Thyroid gland (tissue), 4 donors: ENCODE measurements around the gene SUMF1.

Experiments
- CTCF ChIP-seq, 6 experiments: fragments of 200-600 bp in 3 of 6; fragments of 450-650 bp in 3 of 6; sonication (generic) in 3 of 6; IDR thresholded peaks; one replicate each; pipeline ENCODE4 v1.5.1; 2016 to 2019; ENCODE audit warnings: antibody characterized with exemption in 6 of 6, mild to moderate bottlenecking in 2 of 6, inconsistent platforms in 1 of 6, moderate library complexity in 1 of 6
- POLR2A ChIP-seq, 2 donors: fragments of 450-650 bp; IDR thresholded peaks; one replicate each; pipeline ENCODE4 v1.6.1; 2017; ENCODE audit warnings: antibody characterized with exemption in 2 of 2, mild to moderate bottlenecking in 2 of 2, moderate library complexity in 1 of 2

DNA sequence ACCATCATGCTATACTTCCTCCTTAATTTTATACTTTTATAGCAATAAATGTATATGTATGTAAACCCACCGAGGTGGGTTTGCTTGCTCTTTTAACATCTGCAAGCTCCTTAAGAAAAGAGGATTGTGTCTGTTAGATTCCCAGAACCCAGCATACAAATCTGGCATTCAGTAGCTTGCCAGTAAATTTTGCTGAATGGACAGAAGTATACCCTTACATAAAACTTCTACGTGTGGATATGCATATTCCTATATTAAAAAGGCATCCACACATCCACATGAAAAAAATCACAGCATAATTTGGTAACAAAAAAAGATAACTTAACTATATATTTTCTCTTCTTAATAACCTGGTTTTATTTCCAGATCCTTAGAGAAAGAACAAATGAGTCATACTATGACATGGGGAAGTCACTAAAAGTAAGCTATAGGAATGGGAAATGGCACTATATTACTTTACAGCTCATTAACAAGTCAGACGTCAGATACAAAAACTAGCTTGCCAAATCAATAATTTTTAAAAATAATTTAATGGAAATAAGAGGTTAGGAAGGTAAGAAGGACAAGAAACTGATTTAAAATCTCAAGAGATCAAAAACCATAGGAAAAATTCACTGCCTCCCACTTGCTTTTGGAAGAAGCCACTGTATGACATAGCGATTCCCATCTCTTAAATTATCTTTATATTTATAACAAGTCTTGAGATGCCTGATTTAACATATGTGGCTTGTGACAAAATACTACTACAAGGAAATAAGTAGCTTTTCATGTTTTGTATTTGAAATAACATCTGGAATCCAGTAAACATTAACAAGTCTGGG is 68.7 kb downstream of the SUMF1 start:
- TF ChIP-seq CTCF (IDR thresholded peaks at IDR 0.05), result no peak
- no peak for TF ChIP-seq POLR2A (IDR thresholded peaks at IDR 0.05)
